K562 (cell line): ENCODE data around the gene MXRA7. TPM values are rescaled to one million over a fixed set of nuclear protein-coding genes. Genes with fewer than 3 reads are reported as not detected.
A peak's percentile ranks its signal among the peaks of the same experiment; 100 is the strongest.

Experiments used
- ATAC-seq: fragments of 200-7000 bp; cut with Tn5 transposase; 3 replicates; pipeline ENCODE4 v1.9.1; 2020; ENCODE audit warnings: moderate library complexity
- BruUV-seq: library from RNA; stranded (reverse); fragments of 400-500 nt; replicated peaks from 2 replicates; lab custom pipeline; 2021; lab: Mats Ljungman, UMichigan
- CTCF ChIA-PET: fragments of 300-600 bp; formaldehyde crosslinking; extraction: SDS; loops from one replicate; lab custom pipeline; 2021; ENCODE audit warnings: low intra/inter-chr PET ratio; lab: Yijun Ruan, JAX
- POLR2A ChIA-PET: fragments of 300-600, 350-650 bp; sonication (Branson Sonifier 250); formaldehyde crosslinking; extraction: SDS; loops from one replicate; lab custom pipeline; 2021; ENCODE audit warnings: antibody characterized with exemption, inconsistent platforms; lab: Yijun Ruan, JAX
- DNase-seq, 4 experiments: peaks; one replicate each; pipeline versions ENCODE4 v3.0.0 to v3.0.0-alpha.2; 2011 to 2018; ENCODE audit warnings: low spot score in 3 of 4, mixed read lengths in 3 of 4; ENCODE audit errors: extremely low read depth in 1 of 4
- FAIRE-seq: peaks from 2 replicates; lab custom pipeline; 2011; peaks lifted over from hg19 to GRCh38; lab: Jason Lieb, UNC
- H2AFZ ChIP-seq: 2 replicates; pipeline ENCODE4 v1.6.0; 2011; ENCODE audit warnings: low read depth, low read length, control low read depth, inconsistent platforms
- H3K27ac ChIP-seq: fragments of 200-600 bp; 3 replicates; pipeline ENCODE4 v1.8.0; 2011; ENCODE audit warnings: low read depth, mild to moderate bottlenecking, control low read depth, inconsistent platforms, low read length, moderate library complexity, mixed read lengths; ENCODE audit errors: extremely low read depth
- H3K27me3 ChIP-seq, 2 experiments: fragments of 300-600 bp in 1 of 2; 2 replicates in 1 of 2; 3 replicates in 1 of 2; pipeline versions ENCODE4 v1.6.0 to v1.8.0; 2011; ENCODE audit warnings: inconsistent platforms in 2 of 2, low read length in 2 of 2, mild to moderate bottlenecking in 1 of 2, mixed read lengths in 1 of 2, moderate library complexity in 1 of 2; ENCODE audit not compliant: control insufficient read depth in 2 of 2, insufficient read depth in 2 of 2
- H3K36me3 ChIP-seq: fragments of 300-600 bp; 3 replicates; pipeline ENCODE4 v1.8.0; 2011; ENCODE audit warnings: mild to moderate bottlenecking, low read length, inconsistent platforms; ENCODE audit not compliant: control insufficient read depth, insufficient read depth
- H3K4me1 ChIP-seq, 2 experiments: fragments of 200-600 bp in 1 of 2; replicated peaks in 1 of 2; 2 replicates in 1 of 2; 3 replicates in 1 of 2; pipeline versions ENCODE4 v1.5.1 to v1.8.0; 2011; ENCODE audit warnings: inconsistent platforms in 2 of 2, low read length in 2 of 2, mild to moderate bottlenecking in 1 of 2, mixed read lengths in 1 of 2, moderate library complexity in 1 of 2; ENCODE audit not compliant: control insufficient read depth in 2 of 2, insufficient read depth in 2 of 2
- H3K4me2 ChIP-seq: 2 replicates; pipeline ENCODE4 v1.6.1; 2011; ENCODE audit warnings: low read length, control low read depth, inconsistent platforms, mixed read lengths; ENCODE audit not compliant: insufficient read depth
- H3K4me3 ChIP-seq: fragments of 200-600 bp; sonication (generic), shearing (Covaris generic); 2 replicates; pipeline ENCODE4 v1.5.1; 2016; ENCODE audit warnings: control low read depth, inconsistent platforms
- H3K79me2 ChIP-seq: fragments of 200-600 bp; 3 replicates; pipeline ENCODE4 v1.8.0; 2011; ENCODE audit warnings: low read length, inconsistent platforms; ENCODE audit not compliant: control insufficient read depth, insufficient read depth
- H3K9ac ChIP-seq, 2 experiments: 2 replicates each; pipeline versions ENCODE4 v1.6.0 to v1.6.1; 2011; ENCODE audit warnings: low read depth in 2 of 2, low read length in 2 of 2, control low read depth in 1 of 2, inconsistent platforms in 1 of 2, mild to moderate bottlenecking in 1 of 2, mixed read lengths in 1 of 2; ENCODE audit not compliant: insufficient read depth in 1 of 2
- H3K9me1 ChIP-seq: one replicate; pipeline ENCODE4 v1.6.0; 2011; ENCODE audit warnings: inconsistent platforms, mild to moderate bottlenecking, low read length, moderate library complexity; ENCODE audit not compliant: control insufficient read depth, insufficient read depth
- H3K9me3 ChIP-seq: replicated peaks from 2 replicates; pipeline ENCODE4 v1.5.1; 2011; ENCODE audit warnings: low read depth, low read length, inconsistent platforms; ENCODE audit not compliant: control insufficient read depth, insufficient read depth
- H4K20me1 ChIP-seq: replicated peaks from 2 replicates; pipeline ENCODE4 v1.6.1; 2011; ENCODE audit warnings: low read length, inconsistent platforms, mixed read lengths; ENCODE audit not compliant: control insufficient read depth, insufficient read depth
- ZKSCAN3 ChIP-seq: fragments of 250-450 bp; sonication (Bioruptor Pico); IDR thresholded peaks from 2 replicates; pipeline ENCODE4 v1.4.0; 2020
- WGBS: fragments of 100-300 bp; shearing (Covaris generic); methylation state at CpG from one replicate; pipeline ENCODE4 v1.1.6; 2016; ENCODE audit warnings: low coverage, mixed read lengths; ENCODE audit not compliant: insufficient coverage; ENCODE audit errors: missing lambda C conversion rate; 5-methylcytosine and 5-hydroxymethylcytosine counted together
- in situ Hi-C: fragments of 300-500 bp; cut with MboI; formaldehyde crosslinking; loops from 4 replicates; pipeline ENCODE4 v1.15.0; 2018; ENCODE audit warnings: inconsistent platforms, mixed read lengths
- intact Hi-C: fragments of 100-400 bp; cut with micrococcal nuclease; formaldehyde crosslinking; loops from 2 replicates; pipeline ENCODE4 v1.14.2; 2022
- polyA plus RNA-seq, 8 experiments: library from polyadenylated mRNA; depleted of rRNA in 4 of 8; stranded (reverse) in 5 of 8; unstranded in 3 of 8; fragments of >200 nt; fragmentation: Nextera tagmentation in 2 of 8; fragmentation: Illumina TruSeq in 1 of 8; extraction: Ambion mirVana in 2 of 8; extraction: Trizol in 1 of 8; gene quantifications; 2 replicates each; pipeline versions ENCODE4 v1.2.1 to v1.2.3, GENCODE V29; 2011 to 2014; ENCODE audit warnings: inconsistent platforms in 1 of 8, missing spikeins in 1 of 8
- total RNA-seq, 7 experiments: library from RNA; depleted of rRNA in 6 of 7; stranded (reverse); fragments of >200 nt in 6 of 7; fragmentation: Illumina TruSeq in 2 of 7; extraction: Trizol in 2 of 7; gene quantifications; 2 replicates each; pipeline versions ENCODE4 v1.2.1 to v1.2.3, GENCODE V29; 2011 to 2021; ENCODE audit warnings: low replicate concordance in 1 of 7
- TF ChIP-seq, protein P1 (sequence below): sonication (generic); formaldehyde crosslinking; IDR thresholded peaks from 2 replicates; pipeline ENCODE4 v1.8.1; 2022; ENCODE audit warnings: missing genetic modification reagents
- TF ChIP-seq, protein P2 (sequence below): fragments of 450-650 bp; IDR thresholded peaks from 2 replicates; pipeline ENCODE4 v1.6.1; 2016

The MXRA7 gene
- total and polyA plus RNA-seq, 9 of the 15 experiments (the other 6 are each of a cell fraction or from before 2014, with no cell fraction given), result 2.6 to 38.4 (median 14.3) TPM

DNA sequence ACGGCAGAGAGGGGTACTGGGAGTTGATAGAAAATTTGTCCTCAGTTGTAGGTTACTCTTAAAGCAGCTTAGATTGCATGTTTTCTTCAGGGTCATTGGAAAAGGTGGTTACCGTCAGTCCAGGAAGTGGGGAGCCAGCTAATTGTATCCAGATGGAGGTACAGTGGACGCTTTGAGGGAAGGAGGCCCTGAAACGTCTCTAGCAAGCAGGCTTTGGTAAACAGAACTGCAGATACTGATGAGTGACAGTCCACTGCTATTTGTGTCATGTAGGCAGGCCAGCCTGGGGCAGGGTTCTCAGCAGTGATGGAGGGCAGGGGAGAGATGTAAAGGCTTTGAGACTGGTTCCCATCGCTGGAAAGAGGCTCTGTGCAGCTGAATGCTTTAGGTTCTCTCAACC lies 37.0 kb downstream of the MXRA7 start:
- Histone ChIP-seq H3K4me2 (no peak overlapping the region), H3K4me1 (peaks cover 26 to 27% of the 10 kb centered on the region in 2 experiments; a peak in 4 of 5 replicates), H3K9ac (no peak overlapping the region; a peak in 1 of 4 replicates), H2AFZ (peak overlapping the region; percentile 12; the same call in 1 of the 2 replicates), H3K4me3 (no peak overlapping the region), H3K27ac (no peak overlapping the region), H3K27me3 (no peaks in the 10 kb centered on the region), H3K36me3 (no peaks in the 10 kb centered on the region), H4K20me1 (no peaks in the 10 kb centered on the region), H3K9me1 (no peaks in the 10 kb centered on the region), H3K9me3 (no peaks in the 10 kb centered on the region), H3K79me2 (peaks cover 7% of the 10 kb centered on the region; the same call in 2 of the 3 replicates)
- DNase-seq, result peak in 1 of 4 experiments; percentile 4
- ATAC-seq, result no peak
- TF ChIP-seq, protein P1, sequence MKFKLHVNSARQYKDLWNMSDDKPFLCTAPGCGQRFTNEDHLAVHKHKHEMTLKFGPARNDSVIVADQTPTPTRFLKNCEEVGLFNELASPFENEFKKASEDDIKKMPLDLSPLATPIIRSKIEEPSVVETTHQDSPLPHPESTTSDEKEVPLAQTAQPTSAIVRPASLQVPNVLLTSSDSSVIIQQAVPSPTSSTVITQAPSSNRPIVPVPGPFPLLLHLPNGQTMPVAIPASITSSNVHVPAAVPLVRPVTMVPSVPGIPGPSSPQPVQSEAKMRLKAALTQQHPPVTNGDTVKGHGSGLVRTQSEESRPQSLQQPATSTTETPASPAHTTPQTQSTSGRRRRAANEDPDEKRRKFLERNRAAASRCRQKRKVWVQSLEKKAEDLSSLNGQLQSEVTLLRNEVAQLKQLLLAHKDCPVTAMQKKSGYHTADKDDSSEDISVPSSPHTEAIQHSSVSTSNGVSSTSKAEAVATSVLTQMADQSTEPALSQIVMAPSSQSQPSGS, result no peak
- TF ChIP-seq ZKSCAN3 (CRISPR knock-in tag), result no peak
- TF ChIP-seq, protein P2, sequence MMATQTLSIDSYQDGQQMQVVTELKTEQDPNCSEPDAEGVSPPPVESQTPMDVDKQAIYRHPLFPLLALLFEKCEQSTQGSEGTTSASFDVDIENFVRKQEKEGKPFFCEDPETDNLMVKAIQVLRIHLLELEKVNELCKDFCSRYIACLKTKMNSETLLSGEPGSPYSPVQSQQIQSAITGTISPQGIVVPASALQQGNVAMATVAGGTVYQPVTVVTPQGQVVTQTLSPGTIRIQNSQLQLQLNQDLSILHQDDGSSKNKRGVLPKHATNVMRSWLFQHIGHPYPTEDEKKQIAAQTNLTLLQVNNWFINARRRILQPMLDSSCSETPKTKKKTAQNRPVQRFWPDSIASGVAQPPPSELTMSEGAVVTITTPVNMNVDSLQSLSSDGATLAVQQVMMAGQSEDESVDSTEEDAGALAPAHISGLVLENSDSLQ, result peak; percentile 74
- ChIA-PET POLR2A (interaction anchor here (0.6 to 1.2 kb wide), 4 partner anchors 13 to 181 kb away, joined by 3 to 4 read pairs (median 3); partner anchors contain the start of gene ST6GALNAC1), CTCF (interaction anchor here (0.7 kb wide), 1 partner anchor 50 kb away, joined by 5 read pairs; no protein-coding TSS in a partner anchor)
- FAIRE-seq, result no peak
- no TSS peak for BruUV-seq
- in situ Hi-C loops, result no loop called here
- 52% methylated on average over 5 of the region's 5 CpGs for WGBS
- intact Hi-C loops, result loop anchor here (5.0 kb wide), 1 partner anchor 36 kb away; no protein-coding TSS in a partner anchor
